ENCODE data around the gene IMMP2L.

IMMP2L gene

GRCh38 chr7:111561904-111562732 lies at the start of gene IMMP2L:
Gene IMMP2L, minus strand, starts transcription at chr7:111562492.
- peak; percentile 43 for TF ChIP-seq CTCF (IDR thresholded peaks at IDR 0.05)

- no peak for TF ChIP-seq CTCF (IDR thresholded peaks at IDR 0.05)
Measured at GRCh38 chr7:111607621-111608020, 45.3 kb upstream of the IMMP2L start.

- no peak for TF ChIP-seq CTCF (IDR thresholded peaks at IDR 0.05)
Measured at GRCh38 chr7:111605246-111605645, 43.0 kb upstream of the IMMP2L start.

GRCh38 chr7:111600091-111600490 lies 37.8 kb upstream of the IMMP2L start:
- no peak for TF ChIP-seq CTCF (IDR thresholded peaks at IDR 0.05)

- TF ChIP-seq CTCF (IDR thresholded peaks at IDR 0.05): no peak
Measured at GRCh38 chr7:111595780-111596179, 33.5 kb upstream of the IMMP2L start.

GRCh38 chr7:111594602-111595001 lies 32.3 kb upstream of the IMMP2L start:
- no peak for TF ChIP-seq CTCF (IDR thresholded peaks at IDR 0.05)

- no peak for TF ChIP-seq CTCF (IDR thresholded peaks at IDR 0.05)
Measured at GRCh38 chr7:111593343-111593742, 31.1 kb upstream of the IMMP2L start.
